ENCODE measurements around the gene IGIP.
A peak's percentile ranks its signal among the peaks of the same experiment; 100 is the strongest.

IGIP gene

GRCh38 chr5:140125637-140126036 lies at the start of gene IGIP:
Gene IGIP (plus strand): TSS chr5:140125937. CDS start chr5:140128477, 2,540 bp downstream.
- DNase-seq (ENCODE audit: low read depth), result no peak

- no peak for DNase-seq (ENCODE audit: low read depth)
Observed at GRCh38 chr5:140076142-140076541, 49.6 kb upstream of the IGIP start.

DNA sequence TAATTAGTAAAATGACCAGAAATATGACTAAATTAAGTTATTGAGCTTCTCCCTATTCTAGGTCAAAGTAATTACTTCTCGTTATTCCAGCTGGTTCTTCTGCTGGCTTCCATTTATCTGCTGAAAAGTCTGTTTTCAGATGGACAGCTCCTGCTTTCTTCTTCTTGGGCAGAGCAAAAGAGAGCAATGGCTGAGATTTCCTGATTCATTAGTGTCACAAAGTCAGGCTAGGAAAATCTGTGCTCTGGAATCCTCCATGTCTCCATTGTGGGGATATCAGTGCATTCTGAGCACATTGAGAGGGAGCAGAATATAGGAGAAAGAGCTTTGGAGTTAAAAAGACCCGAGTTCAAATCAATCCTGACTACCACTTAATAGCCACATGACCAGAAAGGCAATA lies 48.9 kb upstream of the IGIP start:
- DNase-seq (ENCODE audit: low read depth), result no peak

GRCh38 chr5:140083120-140083519 lies 42.6 kb upstream of the IGIP start:
- DNase-seq (ENCODE audit: low read depth), result no peak

- no peak for DNase-seq (ENCODE audit: low read depth)
Observed at GRCh38 chr5:140083650-140084049, 42.1 kb upstream of the IGIP start.

- DNase-seq (ENCODE audit: low read depth), result no peak
Observed at GRCh38 chr5:140084541-140084940, 41.2 kb upstream of the IGIP start.

- no peak for DNase-seq (ENCODE audit: low read depth)
Observed at GRCh38 chr5:140090251-140090650, 35.5 kb upstream of the IGIP start.

DNA sequence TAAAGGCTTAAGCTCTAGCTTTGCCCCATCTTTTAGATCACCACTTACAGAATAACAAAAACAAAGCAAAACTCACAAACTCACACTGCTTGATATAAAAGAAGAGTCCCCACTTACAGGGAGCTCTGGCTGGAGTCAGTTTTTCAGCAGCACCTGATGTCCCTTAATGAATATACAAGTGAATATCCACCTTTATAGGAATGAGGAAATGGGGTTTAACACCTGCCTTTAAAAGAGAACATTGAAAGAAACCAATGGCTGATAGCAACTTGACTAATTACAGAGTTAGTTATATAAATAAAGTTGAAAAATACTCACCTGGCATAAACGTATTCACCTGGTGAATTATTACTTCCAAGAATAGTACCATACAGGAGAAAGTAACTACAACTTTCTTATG lies 32.6 kb upstream of the IGIP start:
- DNase-seq (ENCODE audit: low read depth), result no peak

GRCh38 chr5:140093866-140094265 lies 31.9 kb upstream of the IGIP start:
- no peak for DNase-seq (ENCODE audit: low read depth)

GRCh38 chr5:140094889-140095288 lies 30.8 kb upstream of the IGIP start:
- no peak for DNase-seq (ENCODE audit: low read depth)

DNA sequence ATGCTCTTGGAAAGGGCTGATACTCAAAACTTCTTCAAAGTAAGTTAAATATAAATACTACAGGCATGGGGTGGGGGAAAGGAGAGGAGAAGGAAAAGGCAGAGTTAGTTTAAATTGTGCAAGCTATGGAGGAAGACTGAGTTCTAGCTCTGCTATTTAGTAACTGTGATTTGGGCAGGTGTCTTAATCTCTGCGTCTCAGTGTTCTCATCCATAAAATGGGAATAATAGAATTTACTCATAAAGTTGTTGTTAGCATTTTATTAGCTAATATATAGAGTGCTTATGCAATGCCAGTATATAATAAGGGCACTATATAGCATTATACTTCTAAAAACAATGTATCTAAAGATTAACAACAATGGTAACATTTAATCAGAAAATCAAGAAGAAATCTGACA lies 24.6 kb upstream of the IGIP start:
- DNase-seq (ENCODE audit: low read depth), result no peak

DNA sequence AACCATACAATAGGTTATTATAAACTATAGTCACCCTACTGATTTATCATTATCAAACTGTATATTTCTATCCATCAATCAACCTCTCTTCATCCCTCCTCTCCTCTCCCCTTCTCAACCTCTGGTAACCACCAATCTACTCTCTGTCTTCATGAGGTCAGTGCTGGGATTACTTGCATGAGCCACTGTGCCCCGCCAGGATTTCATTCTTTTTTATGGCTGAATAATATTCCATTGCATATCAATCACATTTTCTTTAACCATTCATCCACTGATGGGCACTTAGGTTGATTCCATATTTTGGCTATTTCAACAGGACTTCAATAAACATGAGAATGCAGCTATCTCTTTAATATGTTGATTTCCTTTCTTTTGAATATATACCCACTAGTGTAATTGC lies 22.6 kb upstream of the IGIP start:
- DNase-seq (ENCODE audit: low read depth), result no peak

DNA sequence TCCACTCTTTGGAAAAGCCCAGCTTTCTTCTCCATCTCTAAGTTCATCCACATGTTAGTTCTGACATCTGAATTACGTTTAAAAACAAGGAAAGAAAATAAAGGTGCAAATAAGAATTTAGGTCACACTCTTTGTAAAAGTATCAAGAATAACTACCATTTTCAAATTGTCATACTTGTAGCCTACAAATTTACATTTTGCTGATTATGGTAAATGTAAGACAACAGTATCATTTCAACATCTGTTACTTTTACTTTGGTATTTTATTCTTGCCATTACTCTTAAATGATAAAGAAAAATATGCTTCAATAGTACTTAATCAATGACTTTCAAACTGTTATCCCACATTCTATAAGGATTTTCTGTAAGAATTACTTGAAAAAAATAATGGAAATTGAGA lies 21.6 kb upstream of the IGIP start:
- DNase-seq (ENCODE audit: low read depth), result no peak

DNA sequence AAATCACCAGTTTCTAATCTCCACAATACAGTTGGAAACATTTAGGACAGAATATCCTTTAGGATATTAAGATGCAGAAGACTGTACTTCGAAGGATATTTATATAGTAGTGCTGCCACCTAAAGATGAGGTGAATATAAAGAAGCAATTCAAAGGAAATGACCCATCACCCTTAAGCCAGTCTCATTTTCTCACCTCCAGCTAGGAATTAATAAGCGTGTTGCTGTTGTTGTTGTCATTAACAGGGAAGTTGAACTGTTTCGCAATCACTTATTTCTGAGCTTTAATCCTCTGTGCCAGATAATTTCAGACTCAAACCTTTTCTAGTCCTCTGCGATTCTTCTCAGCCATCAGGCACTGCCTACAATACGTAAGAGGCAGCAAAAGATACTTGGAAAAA lies 19.6 kb upstream of the IGIP start:
- no peak for DNase-seq (ENCODE audit: low read depth)

GRCh38 chr5:140106805-140107311 lies 18.9 kb upstream of the IGIP start:
- DNase-seq (ENCODE audit: low read depth), result no peak

DNA sequence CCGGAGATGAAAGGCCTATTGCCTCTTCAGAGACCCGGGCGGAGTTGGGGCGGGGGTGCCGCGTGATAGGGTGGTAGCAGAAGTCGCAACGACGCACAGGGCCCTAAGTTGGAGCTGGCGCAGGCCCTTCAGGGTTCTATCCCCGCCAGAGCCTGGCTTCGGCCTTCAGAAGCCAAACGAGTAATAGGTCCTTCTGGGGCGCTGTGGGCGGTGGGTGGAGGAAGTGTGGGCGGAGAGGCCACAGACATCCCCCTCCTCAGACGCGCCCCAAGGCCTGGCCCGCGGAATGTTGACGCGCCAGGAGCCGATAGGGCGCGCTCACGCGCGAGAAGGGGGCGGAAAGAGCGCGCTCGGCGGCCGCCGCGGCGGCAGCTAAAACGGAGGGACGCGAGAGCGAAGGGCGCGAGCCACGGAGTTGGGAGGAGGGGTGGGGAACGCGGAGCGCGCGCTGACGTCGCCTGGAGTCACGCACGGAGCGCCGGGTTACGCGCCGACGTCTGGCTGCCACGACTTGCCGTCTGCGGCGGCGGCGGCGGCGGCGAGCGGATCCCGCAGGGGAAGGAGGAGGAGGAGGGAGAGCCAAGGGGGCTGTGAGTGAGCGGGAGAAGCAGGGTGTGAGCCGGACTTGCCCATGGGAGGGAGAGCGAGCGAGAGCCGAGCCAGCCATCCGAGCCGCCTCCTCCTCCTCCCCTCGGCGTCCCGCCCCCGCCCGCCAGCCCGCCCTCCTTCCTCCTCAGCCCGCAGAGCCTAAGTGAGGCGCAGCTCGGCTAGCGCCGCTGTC lies 18.2 kb upstream of the IGIP start:
- DNase-seq (ENCODE audit: low read depth), result peak; percentile 88

DNA sequence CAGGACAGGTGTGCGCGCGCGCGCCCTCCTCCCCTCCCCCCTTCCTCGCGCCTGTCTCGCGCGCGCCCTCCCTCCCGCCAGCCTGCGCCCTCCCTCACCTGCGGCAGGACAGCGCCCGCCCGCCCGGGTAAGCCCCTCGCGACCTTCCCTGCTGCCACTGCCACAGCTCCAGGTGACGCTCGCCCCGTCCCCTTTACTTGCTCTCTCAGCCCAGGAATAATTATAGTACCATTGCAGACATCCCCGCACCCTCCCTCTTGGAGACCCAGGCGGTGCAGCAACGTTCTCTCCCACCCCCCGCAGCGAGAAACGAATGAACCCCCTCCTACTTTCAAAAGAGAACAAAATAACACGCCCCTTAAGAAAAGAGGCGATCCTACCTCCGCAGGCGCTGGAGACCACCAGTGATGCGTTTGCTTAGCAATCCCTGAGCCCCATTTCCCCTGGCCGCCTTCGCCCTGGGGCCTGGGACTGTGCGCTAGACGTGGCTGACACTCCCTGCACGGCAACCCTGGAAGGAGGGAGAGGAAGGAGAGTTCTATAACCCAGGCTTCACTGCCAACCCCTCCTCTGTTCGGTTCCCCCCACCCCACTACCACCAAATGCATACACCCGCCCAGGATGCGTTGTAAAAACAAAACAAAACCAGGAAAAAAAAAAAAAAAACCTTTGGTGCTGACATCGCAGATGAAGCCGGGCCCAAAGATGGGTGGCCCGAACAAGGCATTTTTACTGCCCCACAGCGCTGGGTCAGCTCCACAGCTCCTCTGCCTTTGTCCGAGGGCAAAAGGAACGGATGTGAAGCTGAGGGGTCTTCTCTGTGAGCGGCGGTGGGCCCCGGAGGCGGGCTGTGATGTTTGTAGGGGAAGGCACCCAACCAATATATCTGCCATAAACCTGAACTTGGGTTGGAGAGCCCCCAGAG lies 17.4 kb upstream of the IGIP start:
- no peak for DNase-seq (ENCODE audit: low read depth)

DNA sequence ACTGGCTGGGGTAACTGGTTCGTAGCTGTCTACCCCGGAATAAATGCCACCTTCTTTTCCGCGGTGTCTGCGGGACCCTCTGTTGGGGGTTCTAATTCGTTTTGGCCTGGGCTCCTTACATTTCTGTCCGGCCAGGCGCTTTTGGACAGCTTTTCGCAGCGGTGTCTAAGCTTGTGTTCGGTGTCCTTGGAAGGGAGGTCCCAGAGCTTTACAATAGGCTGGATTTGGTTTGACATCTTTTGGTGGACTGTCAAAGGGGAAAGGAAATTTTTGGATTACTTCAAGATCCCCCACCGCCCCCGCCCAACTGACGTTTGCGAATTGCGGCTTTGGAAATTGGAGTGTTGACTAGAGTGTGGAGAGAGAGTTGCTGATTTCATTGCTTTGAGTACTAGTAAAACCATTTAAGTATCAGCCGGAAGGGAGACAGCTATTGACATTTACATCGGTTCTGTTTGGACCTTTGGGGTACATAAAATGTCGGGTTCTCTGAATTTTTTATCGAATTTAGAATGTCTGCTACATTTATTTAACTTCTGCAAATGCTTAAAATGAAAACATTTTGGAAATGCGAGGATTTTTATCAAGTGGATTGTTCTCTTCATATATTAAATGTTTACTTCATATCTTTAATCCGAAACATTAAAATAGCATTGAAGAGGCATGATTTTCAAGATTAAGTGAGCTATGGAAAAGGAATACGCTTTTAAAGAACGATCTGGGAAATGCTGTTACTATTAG lies 16.5 kb upstream of the IGIP start:
- no peak for DNase-seq (ENCODE audit: low read depth)

GRCh38 chr5:140109759-140110645 lies 15.7 kb upstream of the IGIP start:
- DNase-seq (ENCODE audit: low read depth), result no peak

GRCh38 chr5:140110646-140110957 lies 15.1 kb upstream of the IGIP start:
- no peak for DNase-seq (ENCODE audit: low read depth)
